Suppressor macrophage treated with lipopolysaccharide for 4 hours (primary cell): Measurements from ENCODE around the gene HSCB.
A peak's percentile ranks its signal among the peaks of the same experiment; 100 is the strongest.
"Not testable (repeated sequence)": the region's sequence is repeated elsewhere in the genome, so short reads cannot be mapped to it uniquely, and the experiment has no call there.

Experiments used
- DNase-seq: peaks from one replicate; pipeline ENCODE4 v3.0.0-alpha.2; 2020

Gene HSCB, protein sequence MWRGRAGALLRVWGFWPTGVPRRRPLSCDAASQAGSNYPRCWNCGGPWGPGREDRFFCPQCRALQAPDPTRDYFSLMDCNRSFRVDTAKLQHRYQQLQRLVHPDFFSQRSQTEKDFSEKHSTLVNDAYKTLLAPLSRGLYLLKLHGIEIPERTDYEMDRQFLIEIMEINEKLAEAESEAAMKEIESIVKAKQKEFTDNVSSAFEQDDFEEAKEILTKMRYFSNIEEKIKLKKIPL

GRCh38 chr22:28741785-28742561 lies at the start of gene HSCB, which contains the start of gene CHEK2:
TSS of gene HSCB (plus strand) at chr22:28742039. CDS start at chr22:28742096, 57 bp downstream.
TSS of gene CHEK2 (minus strand) at chr22:28741820. CDS start at chr22:28734721, 7,099 bp downstream.
- DNase-seq = peak; percentile 98

GRCh38 chr22:28693041-28693760 lies 48.6 kb upstream of the HSCB start:
- not testable (repeated sequence) for DNase-seq

DNA sequence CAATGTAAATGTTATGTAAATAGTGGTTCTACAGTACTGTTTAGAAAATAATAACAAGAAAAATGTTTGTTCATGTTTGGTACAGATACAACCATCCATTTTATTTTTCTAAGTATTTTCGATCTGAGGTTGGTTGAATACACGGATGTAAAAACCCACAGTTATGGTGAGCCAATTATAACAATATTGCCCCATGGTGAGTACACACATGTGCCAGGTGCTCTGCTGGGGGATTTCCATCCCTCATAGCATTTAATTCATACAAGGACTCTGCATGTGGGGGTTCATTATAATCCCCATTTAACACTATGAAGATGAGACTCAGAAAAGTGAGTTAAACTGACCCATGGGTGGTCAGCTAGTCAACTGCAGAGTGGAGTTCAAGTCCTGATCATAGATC lies 38.9 kb upstream of the HSCB start:
- no peak for DNase-seq

GRCh38 chr22:28703436-28703835 lies 38.4 kb upstream of the HSCB start:
- DNase-seq = no peak

DNA sequence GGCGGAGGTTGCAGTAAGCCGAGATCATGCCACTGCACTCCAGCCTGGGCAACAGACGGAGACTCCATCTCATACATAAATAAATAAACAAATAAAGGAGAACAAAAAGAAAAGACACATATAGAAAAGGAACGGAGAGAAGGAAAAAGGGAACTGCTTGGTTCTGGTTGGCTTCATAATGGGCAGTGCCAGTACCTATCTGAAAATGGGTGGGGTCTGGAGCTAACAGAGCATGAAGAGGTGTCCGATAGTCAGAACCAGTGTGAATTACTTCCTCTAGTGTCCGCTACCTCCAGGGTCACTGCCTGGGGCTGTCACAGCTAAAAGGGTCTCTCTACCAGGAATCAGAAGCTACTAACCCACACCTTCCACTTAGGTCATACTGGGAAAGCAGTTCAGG lies 35.0 kb upstream of the HSCB start:
- DNase-seq = no peak

- DNase-seq = no peak
Measured at GRCh38 chr22:28710107-28710506, 31.7 kb upstream of the HSCB start.

GRCh38 chr22:28710576-28711191 lies 31.2 kb upstream of the HSCB start:
- peak; percentile 8 for DNase-seq

DNA sequence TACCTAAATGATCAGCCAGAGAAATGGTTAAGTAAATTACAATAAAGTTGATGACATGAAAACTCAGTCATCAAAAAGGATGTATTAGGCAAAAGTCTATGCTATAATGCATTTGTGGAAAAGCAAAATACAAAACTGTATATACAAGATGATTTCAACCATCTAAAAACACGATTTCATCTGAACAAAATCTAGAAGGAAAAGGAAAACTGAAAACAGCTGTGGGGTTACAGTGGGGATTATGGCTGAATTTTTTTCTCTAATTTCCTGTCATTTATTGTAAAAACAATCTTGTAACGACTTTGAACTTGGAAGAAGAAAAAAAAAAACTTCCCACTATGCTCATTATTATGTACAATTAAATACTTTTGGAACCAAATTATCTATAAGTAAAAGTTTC lies 30.5 kb upstream of the HSCB start:
- DNase-seq = no peak

GRCh38 chr22:28711820-28712777 lies 29.7 kb upstream of the HSCB start:
- peak; percentile 24 for DNase-seq

DNA sequence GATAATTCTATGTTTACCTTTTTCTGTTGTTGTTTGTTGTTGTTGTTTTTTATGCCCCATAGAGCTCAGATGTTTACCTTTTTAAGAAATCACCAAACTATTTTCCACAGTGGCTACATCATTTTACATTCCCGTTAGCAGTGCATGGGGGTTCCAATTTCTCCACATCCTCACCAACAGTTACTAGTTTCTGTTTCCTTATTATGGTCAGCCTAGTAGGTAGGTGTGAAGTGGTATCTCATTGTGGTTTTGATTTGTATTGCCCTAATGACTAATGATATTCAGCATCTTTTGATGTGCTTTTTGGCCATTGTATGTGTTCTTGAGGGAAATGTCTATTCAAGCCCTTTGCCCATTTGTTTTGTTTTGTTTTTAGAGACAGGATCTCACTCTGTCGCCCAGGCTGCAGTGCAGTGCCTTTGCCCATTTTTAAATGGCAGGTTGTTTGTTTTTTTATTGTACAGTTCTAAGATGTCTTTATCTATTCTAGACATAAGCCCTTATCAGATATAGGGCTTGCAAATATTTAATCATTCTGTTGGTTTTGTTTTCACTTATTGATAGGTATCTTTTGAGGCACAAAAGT lies 27.7 kb upstream of the HSCB start:
- peak; percentile 5 for DNase-seq

GRCh38 chr22:28715611-28716010 lies 26.2 kb upstream of the HSCB start:
- DNase-seq = no peak

DNA sequence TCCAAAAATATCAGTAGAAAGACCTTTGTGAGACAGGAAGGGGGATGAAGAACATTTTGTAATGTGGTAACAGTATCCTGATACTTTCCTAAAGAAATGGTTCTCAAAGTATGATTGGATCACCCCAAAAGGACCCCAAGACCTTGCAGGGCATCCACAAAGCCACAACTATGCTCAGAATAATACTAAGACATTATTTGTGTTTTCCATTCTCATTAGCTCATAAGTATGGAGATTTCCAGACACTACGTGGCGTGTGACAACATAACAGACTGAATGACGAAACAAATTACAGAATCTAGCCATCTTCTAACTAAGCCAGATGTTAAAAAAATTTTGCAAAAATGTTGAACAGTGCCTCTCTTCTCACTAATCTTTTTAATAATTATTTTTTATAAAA lies 25.2 kb upstream of the HSCB start:
- no peak for DNase-seq

DNA sequence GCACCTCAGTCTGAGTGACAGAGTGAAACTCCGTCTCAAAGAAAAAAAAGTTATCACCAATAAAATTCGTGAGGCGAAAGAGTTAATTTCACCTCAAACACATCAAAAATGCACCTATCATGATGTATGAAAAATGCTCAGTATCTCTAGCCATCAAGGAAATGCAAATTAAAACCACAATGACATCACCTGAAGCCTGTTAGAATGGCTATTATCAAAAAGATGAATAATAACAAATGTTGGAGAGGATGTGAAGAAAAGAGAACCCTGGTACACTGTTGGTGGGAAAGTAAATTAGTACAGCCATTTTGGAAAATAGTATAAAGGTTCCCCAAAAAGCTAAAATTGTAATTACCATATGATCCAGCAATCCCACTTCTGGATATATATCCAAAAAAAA lies 23.8 kb upstream of the HSCB start:
- no peak for DNase-seq

DNA sequence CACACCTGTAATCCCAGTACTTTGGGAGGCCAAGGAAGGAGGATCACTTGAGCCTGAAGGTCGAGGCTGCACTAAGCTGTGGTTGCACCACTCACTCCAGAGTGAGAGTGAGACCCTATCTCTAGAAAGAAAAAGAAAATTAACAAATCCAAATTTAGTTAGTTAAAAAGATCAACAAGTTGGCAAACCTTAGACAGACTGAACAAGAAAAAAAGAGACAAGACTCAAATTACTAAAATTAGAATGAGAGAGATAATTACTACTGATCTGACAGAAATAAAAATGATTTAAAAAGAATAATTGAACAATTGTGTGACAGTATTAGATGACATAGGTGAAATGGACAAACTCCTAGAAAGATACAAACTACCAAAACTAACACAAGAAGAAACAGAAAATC lies 13.8 kb upstream of the HSCB start:
- DNase-seq = no peak

- DNase-seq = peak; percentile 76
Measured at GRCh38 chr22:28728621-28729313, 13.1 kb upstream of the HSCB start.

DNA sequence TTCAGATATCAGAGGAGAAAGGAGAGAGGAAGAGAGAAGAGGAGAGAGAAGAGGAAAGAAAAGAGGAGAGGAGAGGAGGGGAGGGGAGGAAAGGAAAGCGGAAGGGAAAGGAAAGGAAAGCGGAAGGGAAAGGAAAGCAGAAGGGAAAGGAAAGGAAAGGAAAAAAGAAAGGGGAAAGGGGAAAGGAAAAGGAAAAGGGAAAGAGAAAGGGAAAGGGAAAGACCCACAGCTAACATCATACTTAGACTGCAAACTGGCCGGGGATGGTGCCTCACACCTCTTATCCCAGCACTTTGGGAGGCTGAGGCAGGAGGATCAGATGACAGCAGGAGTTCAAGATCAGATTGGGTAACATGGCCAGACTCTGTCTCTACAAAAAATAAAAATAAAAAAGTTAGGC lies 11.7 kb upstream of the HSCB start:
- peak; percentile 74 for DNase-seq

- no peak for DNase-seq
Measured at GRCh38 chr22:28734393-28734792, 7.4 kb upstream of the HSCB start.

DNA sequence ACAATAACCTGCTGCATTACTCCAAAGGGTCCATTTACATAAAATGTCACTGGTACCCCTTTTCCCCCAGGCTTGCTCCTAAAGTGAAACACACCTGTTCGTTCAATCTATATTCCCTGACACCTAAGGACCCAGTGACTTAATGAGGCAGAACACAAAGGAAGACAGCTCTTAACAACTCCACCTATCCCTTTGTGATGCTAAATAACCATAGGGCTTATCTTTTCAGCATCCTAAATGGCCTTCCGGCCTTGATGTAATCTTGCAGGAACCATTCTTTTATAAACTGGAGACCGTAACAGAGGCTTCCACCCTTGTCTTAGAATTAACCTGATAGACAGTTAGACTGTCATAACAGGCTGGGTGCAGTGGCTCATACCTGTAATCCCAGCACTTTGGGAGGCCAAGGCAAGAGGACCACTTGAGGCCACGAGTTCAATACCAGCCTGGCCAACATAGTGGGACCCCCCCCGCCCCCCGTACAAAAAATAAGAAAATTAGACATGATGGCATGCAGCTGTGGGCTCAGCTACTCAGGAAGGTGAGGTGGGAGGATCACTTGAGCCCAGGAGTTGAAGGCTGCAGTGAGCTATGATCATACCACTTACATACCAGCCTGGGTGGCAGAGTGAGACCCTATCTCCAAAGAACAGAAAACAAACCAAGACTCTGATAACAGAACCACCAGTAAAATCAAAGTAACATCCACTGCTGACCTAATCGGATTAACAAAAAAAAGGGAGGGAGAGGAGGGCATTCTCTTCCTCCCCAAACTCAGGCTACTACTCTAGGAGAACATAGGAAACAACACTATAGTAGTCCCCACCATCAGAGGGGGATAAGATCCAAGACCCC lies 5.3 kb upstream of the HSCB start:
- DNase-seq = no peak

DNA sequence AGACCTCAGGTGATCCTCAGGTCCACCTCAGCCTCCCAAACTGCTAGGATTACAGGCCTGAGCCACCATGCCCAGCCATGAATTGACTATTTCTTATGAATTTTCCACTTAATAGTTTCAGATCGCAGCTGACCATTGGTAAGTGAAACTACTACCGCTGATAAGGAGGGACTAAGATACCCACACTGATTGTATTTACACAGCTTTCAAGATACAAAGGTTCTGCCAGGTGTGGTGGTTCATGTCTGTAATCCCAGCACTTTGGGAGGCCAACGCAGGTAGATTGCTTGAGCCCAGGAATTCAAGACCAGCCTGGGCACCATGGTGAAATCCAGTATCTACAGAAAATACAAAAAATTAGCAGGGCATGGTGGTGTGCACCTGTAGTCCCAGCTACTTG lies 4.1 kb upstream of the HSCB start:
- DNase-seq = no peak

DNA sequence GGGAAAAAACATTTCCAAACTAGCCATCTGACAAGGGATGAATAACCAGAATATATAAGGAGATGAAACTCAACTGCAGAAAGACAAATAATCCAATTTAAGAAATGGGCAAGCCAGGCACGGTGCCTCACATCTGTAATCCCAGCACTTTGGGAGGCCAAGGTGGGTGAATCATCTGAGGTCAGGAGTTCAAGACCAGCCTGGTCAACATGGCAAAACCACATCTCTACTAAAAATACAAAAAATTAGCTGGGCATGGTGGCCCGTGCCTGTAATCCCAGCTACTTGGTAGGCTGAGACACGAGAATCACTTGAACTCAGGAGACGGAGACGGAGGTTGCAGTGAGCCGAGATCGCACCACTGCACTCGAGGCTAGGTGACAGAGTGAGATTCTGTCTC lies 3.0 kb upstream of the HSCB start:
- DNase-seq = not testable (repeated sequence)
